RWPE2 (cell line): Measurements from ENCODE around the gene CD109.

Experiments used
- ATAC-seq: fragments of 200-7000 bp; cut with Tn5 transposase; 3 replicates; pipeline ENCODE4 v1.9.1; 2021; ENCODE audit warnings: low read depth
- DNase-seq: peaks from one replicate; pipeline ENCODE4 v3.0.0-alpha.2; 2020; ENCODE audit warnings: low spot score
- H3K27ac ChIP-seq: fragments of 450-650 bp; 2 replicates; pipeline ENCODE4 v1.5.1; 2017; ENCODE audit warnings: mild to moderate bottlenecking; ENCODE audit not compliant: poor library complexity, severe bottlenecking
- H3K27me3 ChIP-seq: fragments of 250-450 bp; sonication (Bioruptor Pico); 2 replicates; pipeline ENCODE4 v1.5.1; 2021; ENCODE audit warnings: mild to moderate bottlenecking, moderate library complexity; ENCODE audit not compliant: insufficient read depth, poor library complexity, severe bottlenecking
- H3K36me3 ChIP-seq: fragments of 250-450 bp; sonication (Bioruptor Pico); 2 replicates; pipeline ENCODE4 v1.5.1; 2020; ENCODE audit warnings: low read depth, mild to moderate bottlenecking, moderate library complexity
- H3K4me1 ChIP-seq: fragments of 250-450 bp; sonication (Bioruptor Pico); 2 replicates; pipeline ENCODE4 v1.5.1; 2021; ENCODE audit warnings: mild to moderate bottlenecking, moderate library complexity; ENCODE audit not compliant: insufficient read depth, poor library complexity, severe bottlenecking
- H3K4me3 ChIP-seq: fragments of 250-450 bp; sonication (Bioruptor Pico); 2 replicates; pipeline ENCODE4 v1.5.1; 2021; ENCODE audit warnings: mild to moderate bottlenecking, moderate library complexity; ENCODE audit not compliant: severe bottlenecking
- H3K9me3 ChIP-seq: fragments of 250-450 bp; sonication (Bioruptor Pico); 2 replicates; pipeline ENCODE4 v1.5.1; 2021; ENCODE audit warnings: mild to moderate bottlenecking, moderate library complexity; ENCODE audit not compliant: severe bottlenecking
- TF ChIP-seq, protein P1 (sequence below): fragments of 450-650 bp; IDR thresholded peaks from one replicate; pipeline ENCODE4 v1.5.1; 2017; ENCODE audit warnings: mild to moderate bottlenecking, moderate library complexity; ENCODE audit not compliant: poor library complexity, severe bottlenecking

The CD109 gene

DNA sequence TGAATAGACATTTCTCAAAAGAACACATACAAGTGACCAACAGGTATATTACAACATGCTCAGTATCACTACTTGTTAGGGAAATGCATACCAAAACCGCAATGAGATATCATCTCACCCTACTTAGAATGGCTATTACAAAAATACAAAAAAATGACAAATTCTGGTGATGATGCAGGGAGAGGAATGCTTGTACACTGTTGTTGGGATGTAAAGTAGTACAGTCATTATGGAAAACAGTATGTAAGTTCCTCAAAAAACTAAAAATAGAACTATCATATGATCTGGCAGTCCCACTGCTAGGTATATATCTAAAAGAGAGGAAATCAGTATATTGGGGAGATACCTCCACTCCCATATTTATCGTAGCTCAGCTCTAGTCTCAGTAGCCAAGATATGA lies 31.3 kb upstream of the CD109 start:
- H3K27me3 ChIP-seq: no peaks in the 10 kb centered on the region
- ATAC-seq (no peak), DNase-seq (no peak)
- TF ChIP-seq, protein P1, sequence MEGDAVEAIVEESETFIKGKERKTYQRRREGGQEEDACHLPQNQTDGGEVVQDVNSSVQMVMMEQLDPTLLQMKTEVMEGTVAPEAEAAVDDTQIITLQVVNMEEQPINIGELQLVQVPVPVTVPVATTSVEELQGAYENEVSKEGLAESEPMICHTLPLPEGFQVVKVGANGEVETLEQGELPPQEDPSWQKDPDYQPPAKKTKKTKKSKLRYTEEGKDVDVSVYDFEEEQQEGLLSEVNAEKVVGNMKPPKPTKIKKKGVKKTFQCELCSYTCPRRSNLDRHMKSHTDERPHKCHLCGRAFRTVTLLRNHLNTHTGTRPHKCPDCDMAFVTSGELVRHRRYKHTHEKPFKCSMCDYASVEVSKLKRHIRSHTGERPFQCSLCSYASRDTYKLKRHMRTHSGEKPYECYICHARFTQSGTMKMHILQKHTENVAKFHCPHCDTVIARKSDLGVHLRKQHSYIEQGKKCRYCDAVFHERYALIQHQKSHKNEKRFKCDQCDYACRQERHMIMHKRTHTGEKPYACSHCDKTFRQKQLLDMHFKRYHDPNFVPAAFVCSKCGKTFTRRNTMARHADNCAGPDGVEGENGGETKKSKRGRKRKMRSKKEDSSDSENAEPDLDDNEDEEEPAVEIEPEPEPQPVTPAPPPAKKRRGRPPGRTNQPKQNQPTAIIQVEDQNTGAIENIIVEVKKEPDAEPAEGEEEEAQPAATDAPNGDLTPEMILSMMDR: no peak
- no peaks in the 10 kb centered on the region for H3K36me3 ChIP-seq
- no peak overlapping the region for H3K27ac ChIP-seq
- no peaks in the 10 kb centered on the region for H3K9me3 ChIP-seq
- peaks cover 7% of the 10 kb centered on the region for H3K4me1 ChIP-seq
- H3K4me3 ChIP-seq: no peak overlapping the region

DNA sequence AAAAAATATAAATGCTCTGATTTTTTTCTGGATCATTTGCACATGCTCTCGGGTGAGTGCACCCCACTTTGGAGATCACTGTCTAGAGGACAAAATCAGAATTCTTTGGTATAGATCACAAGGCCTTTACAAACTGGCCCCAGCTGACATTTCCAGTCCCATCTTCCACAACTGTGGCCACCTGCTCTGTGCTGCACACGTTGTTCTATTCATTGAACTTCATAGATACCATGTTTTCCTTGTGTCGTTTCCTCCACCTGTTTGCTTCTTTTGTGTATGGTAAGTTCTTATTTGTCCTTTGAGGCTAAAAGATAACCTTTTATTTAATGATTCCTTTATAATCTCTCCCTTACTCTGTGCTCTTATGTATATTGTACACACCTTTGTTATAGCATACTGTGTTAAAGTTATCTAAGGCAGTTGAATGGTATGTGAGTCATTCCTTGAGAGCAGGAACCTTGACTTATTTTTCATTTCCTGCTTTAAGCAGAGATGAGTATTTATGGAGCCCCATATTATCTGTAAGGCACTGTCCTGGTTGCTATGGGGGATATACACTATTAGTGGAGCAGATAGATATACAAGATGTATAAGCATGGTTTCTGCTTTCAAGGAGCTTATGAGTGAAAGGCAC lies 30.2 kb upstream of the CD109 start:
- no peak overlapping the region for H3K4me3 ChIP-seq
- ATAC-seq: peak; percentile 73
- H3K27me3 ChIP-seq: no peaks in the 10 kb centered on the region
- no peaks in the 10 kb centered on the region for H3K36me3 ChIP-seq
- H3K27ac ChIP-seq: no peak overlapping the region
- peaks cover 7% of the 10 kb centered on the region for H3K4me1 ChIP-seq
- TF ChIP-seq, protein P1: no peak
- H3K9me3 ChIP-seq: no peaks in the 10 kb centered on the region
- DNase-seq: no peak

DNA sequence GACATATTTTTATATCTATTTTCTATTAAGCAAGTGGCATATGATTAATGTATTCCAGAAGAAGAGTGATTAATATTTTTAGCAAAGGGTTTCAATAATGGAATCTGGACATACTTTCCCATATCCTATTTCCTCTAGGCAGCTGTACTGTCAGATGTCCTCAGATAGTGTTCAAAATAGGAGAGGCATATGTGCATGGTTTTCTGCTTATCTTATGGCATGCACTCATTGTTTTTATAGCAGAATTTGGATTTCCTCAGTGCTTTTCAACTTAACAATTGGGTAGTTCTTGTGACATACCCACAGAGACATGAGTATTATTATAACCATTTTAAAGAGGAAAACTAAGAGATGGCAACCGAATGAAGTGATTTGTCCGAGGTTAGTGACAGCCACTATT lies 29.6 kb upstream of the CD109 start:
- Histone ChIP-seq H3K9me3 (no peaks in the 10 kb centered on the region), H3K4me3 (no peak overlapping the region), H3K4me1 (peaks cover 7% of the 10 kb centered on the region), H3K36me3 (no peaks in the 10 kb centered on the region), H3K27me3 (no peaks in the 10 kb centered on the region), H3K27ac (no peak overlapping the region)
- DNase-seq (no peak), ATAC-seq (no peak)
- TF ChIP-seq, protein P1: no peak

DNA sequence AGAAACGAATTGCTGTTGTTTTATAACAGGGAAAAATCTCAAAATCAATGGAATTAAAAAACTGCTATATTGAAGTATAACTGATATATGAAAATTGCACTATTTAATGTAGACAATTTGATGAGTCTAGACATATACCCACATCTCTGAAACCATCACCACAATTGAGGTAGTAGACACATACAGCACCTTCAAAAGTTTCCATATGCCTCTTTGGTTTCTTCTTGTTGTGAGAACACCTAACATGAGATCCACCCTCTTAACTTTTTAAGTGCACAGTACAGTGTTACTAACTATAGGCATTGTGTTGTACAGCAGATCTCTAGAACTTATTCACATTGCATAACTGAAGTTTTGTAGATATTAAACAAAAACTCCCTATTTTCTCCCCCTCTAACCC lies 28.2 kb upstream of the CD109 start:
- peaks cover 7% of the 10 kb centered on the region for H3K4me1 ChIP-seq
- H3K27ac ChIP-seq: no peak overlapping the region
- no peak for ATAC-seq
- TF ChIP-seq, protein P1: no peak
- no peaks in the 10 kb centered on the region for H3K36me3 ChIP-seq
- no peak for DNase-seq
- H3K27me3 ChIP-seq: no peaks in the 10 kb centered on the region
- H3K4me3 ChIP-seq: no peak overlapping the region
- H3K9me3 ChIP-seq: no peaks in the 10 kb centered on the region

DNA sequence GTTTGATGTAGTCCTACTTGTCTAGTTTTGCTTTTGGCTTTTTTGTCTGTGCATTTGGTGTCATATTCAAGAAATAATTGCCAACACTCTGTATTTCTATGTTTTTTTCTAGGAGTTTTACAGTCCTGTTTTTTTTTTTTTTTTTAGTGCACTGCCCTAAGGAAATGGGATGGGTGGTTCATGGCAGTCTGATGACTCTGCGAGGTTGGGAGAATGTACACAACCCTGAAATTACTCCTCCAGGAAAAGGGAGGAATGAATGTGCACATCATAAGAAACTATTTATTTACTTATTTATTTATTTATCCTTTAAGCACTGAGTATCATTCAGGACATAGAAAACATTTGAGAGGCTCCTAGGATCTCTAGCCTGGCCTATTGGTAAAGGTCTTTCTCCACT lies 27.0 kb upstream of the CD109 start:
- DNase-seq: no peak
- Histone ChIP-seq H3K4me3 (no peak overlapping the region), H3K36me3 (no peaks in the 10 kb centered on the region), H3K27ac (no peak overlapping the region), H3K9me3 (no peaks in the 10 kb centered on the region), H3K4me1 (peaks cover 7% of the 10 kb centered on the region), H3K27me3 (no peaks in the 10 kb centered on the region)
- ATAC-seq: no peak
- TF ChIP-seq, protein P1: no peak
